Right atrium auricular region (tissue), 2 donors: ENCODE measurements around the gene ABCB9. TPM values are rescaled to one million over a fixed set of nuclear protein-coding genes. Genes with fewer than 3 reads are reported as not detected.
"Not testable (repeated sequence)": the region's sequence is repeated elsewhere in the genome, so short reads cannot be mapped to it uniquely, and the experiment has no call there.

Experiments
- DNase-seq: peaks from one replicate; pipeline ENCODE4 v3.0.0-alpha.2; 2019; ENCODE audit warnings: low spot score
- H3K27ac ChIP-seq, 2 donors: fragments of 200-600 bp; sonication (generic); 1 replicate in 1 of 2; 2 replicates in 1 of 2; pipeline ENCODE4 v1.5.1; 2016 to 2019
- H3K27me3 ChIP-seq, 2 donors: fragments of 200-600 bp; sonication (generic); one replicate each; pipeline versions ENCODE4 v1.5.1 to v1.6.0; 2017 to 2019
- H3K36me3 ChIP-seq: fragments of 200-600 bp; sonication (generic); one replicate; pipeline ENCODE4 v1.5.1; 2016
- H3K4me1 ChIP-seq, 2 donors: fragments of 200-600 bp; sonication (generic); one replicate each; pipeline versions ENCODE4 v1.5.1 to v1.6.0; 2017 to 2019
- H3K4me3 ChIP-seq, 2 donors: fragments of 200-600 bp; sonication (generic); 1 replicate in 1 of 2; 2 replicates in 1 of 2; pipeline ENCODE4 v1.5.1; 2017 to 2019; ENCODE audit warnings: mild to moderate bottlenecking in 1 of 2, moderate library complexity in 1 of 2
- H3K9me3 ChIP-seq, 2 donors: fragments of 200-600 bp; sonication (generic); one replicate each; pipeline ENCODE4 v1.5.1; 2019
- CTCF ChIP-seq, 2 donors: fragments of 200-600 bp; sonication (generic); IDR thresholded peaks; one replicate each; pipeline ENCODE4 v1.5.1; 2019; ENCODE audit warnings: antibody characterized with exemption in 2 of 2
- total RNA-seq, 2 donors: library from RNA; depleted of rRNA; stranded (reverse); fragments of >200 nt; gene quantifications; one replicate each; pipeline ENCODE4 v1.1.0, GENCODE V29; 2016

Gene ABCB9
- total RNA-seq, 2 donors from 2014 or later = 4.9 to 5.7 TPM

DNA sequence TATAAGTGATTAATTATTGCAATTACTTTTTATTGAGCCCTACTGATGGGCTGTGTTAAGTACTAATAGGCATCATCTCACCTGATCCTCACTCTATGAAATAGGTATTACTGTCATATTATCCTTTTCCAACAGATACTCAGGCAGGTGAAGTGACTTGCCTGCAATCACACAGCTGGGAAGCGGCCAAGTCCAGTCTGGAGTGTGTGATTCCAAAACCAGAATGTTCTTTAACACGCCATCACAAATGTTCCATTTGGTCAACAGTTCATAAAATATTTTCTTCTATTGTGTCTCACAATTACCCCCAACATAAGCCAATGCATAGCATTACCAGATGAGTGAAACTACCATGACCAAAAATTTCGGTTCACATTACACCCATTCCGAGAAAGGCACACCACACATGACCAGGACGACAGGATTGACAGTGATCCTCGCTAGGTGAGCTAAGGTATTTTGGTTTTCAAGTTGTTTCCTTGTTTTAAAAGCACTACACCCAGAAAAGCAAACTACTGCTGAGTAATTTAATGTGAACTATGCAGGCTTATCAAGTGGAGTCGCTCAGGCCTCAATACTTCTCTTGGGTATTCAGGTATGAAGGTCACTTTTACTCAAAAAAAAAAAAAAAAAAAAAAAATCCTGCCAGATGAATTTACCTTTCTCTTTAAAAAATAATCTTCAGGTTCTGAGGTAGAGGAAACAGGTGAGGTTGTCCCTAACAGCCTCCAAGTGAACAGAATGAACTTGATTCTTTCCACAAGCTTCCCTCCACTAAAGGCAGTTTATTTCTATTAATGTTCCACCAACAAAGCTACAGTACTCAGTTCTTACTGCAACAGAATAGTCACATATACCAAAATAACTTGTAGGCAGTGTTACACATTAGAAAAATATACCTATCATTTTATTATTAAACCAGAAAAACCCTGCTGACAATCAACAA is 72.8 kb downstream of the ABCB9 start:
- Histone ChIP-seq H3K27ac (peak overlapping the region; percentile 89 to 96), H3K27me3 (no peaks in the 10 kb centered on the region), H3K36me3 (no peaks in the 10 kb centered on the region), H3K4me3 (peak overlapping the region in 1 of 2 donors; percentile 95), H3K4me1 (peaks cover 0 to 67% of the 10 kb centered on the region in 2 donors), H3K9me3 (peaks cover 0 to 4% of the 10 kb centered on the region in 2 donors)
- TF ChIP-seq CTCF (IDR thresholded peaks at IDR 0.05) = no peak
- DNase-seq = no peak

- peak overlapping the region; percentile 89 to 96 for H3K27ac ChIP-seq
- not testable (repeated sequence) for H3K27me3 ChIP-seq, H3K36me3 ChIP-seq, H3K9me3 ChIP-seq, DNase-seq, H3K4me3 ChIP-seq
- H3K4me1 ChIP-seq = peaks cover 0 to 75% of the 10 kb centered on the region in 2 donors
Observed at GRCh38 chr12:122892724-122893123, 73.5 kb downstream of the ABCB9 start.

GRCh38 chr12:122891661-122892525 is 74.4 kb downstream of the ABCB9 start:
- TF ChIP-seq CTCF (IDR thresholded peaks at IDR 0.05) = no peak
- Histone ChIP-seq H3K4me1 (peaks cover 0 to 83% of the 10 kb centered on the region in 2 donors), H3K27me3 (no peaks in the 10 kb centered on the region), H3K4me3 (peak overlapping the region in 1 of 2 donors; percentile 24), H3K27ac (peak overlapping the region; percentile 89 to 96), H3K9me3 (peaks cover 0 to 4% of the 10 kb centered on the region in 2 donors), H3K36me3 (no peaks in the 10 kb centered on the region)
- DNase-seq = no peak

GRCh38 chr12:122889761-122890520 is 76.3 kb downstream of the ABCB9 start:
- Histone ChIP-seq H3K9me3 (no peaks in the 10 kb centered on the region), H3K4me1 (peaks cover 0 to 92% of the 10 kb centered on the region in 2 donors), H3K27me3 (no peaks in the 10 kb centered on the region), H3K4me3 (no peak overlapping the region), H3K36me3 (no peaks in the 10 kb centered on the region), H3K27ac (peak overlapping the region; percentile 89 to 96)
- TF ChIP-seq CTCF (IDR thresholded peaks at IDR 0.05) = no peak
- no peak for DNase-seq

DNA sequence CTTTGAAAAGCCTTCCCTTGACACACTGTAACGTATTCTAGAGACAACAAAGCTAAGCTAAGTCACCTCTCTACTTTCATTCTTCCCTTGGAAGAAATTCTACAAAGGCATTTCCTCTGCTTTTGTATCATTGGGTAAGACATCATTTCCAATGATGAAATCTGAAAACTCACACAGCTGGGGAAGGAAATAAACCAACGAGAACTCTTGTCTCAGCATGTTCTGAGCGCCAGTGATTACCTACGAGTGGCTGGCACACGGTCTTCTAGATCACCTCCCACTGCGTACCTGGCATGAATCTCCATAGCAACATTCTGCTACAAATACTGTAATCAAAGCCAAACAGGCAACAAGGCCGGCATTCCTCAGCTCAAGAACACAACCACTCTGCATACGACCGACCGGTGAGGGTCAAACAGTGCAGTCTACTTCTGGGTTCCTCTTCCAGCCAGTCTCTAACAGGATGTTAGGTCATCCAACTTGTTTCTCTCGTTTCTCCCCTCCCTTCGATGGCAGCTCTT is 78.0 kb downstream of the ABCB9 start:
- Histone ChIP-seq H3K27me3 (no peaks in the 10 kb centered on the region), H3K4me1 (peaks cover 0 to 92% of the 10 kb centered on the region in 2 donors), H3K4me3 (peak overlapping the region in 1 of 2 donors; percentile 20), H3K36me3 (no peaks in the 10 kb centered on the region), H3K27ac (peak overlapping the region; percentile 89 to 96), H3K9me3 (no peaks in the 10 kb centered on the region)
- TF ChIP-seq CTCF (IDR thresholded peaks at IDR 0.05) = no peak
- DNase-seq = peak; percentile 69
